ENCODE data around the gene DLG2.

- no peak for TF ChIP-seq POLR2A (IDR thresholded peaks at IDR 0.05)
- TF ChIP-seq CTCF (IDR thresholded peaks at IDR 0.05), result no peak
- TF ChIP-seq EP300 (IDR thresholded peaks at IDR 0.05), result no peak
These were observed 1970.3 kb downstream of the DLG2 start for GRCh38 chr11:83656796-83657330.

Data from tibial nerve (tissue), 4 donors.